Skeletal muscle tissue (tissue), 4 donors: ENCODE results near the gene TSEN2. TPM values are rescaled to one million over a fixed set of nuclear protein-coding genes. Genes with fewer than 3 reads are reported as not detected.

Source experiments
- H3K27ac ChIP-seq: one replicate; pipeline ENCODE4 v1.7.0; 2013; ENCODE audit warnings: mild to moderate bottlenecking, low read depth, low read length, inconsistent platforms
- H3K27me3 ChIP-seq, 3 donors: one replicate each; pipeline ENCODE4 v1.7.0; 2013; ENCODE audit warnings: low read length in 3 of 3; ENCODE audit not compliant: control insufficient read depth in 3 of 3, insufficient read depth in 3 of 3
- H3K36me3 ChIP-seq, 3 donors: one replicate each; pipeline ENCODE4 v1.7.0; 2013; ENCODE audit warnings: low read length in 3 of 3; ENCODE audit not compliant: control insufficient read depth in 3 of 3, insufficient read depth in 3 of 3
- H3K4me1 ChIP-seq, 3 donors: one replicate each; pipeline ENCODE4 v1.7.0; 2013; ENCODE audit warnings: low read length in 3 of 3, mild to moderate bottlenecking in 3 of 3; ENCODE audit not compliant: control insufficient read depth in 3 of 3, insufficient read depth in 3 of 3
- H3K4me3 ChIP-seq, 3 donors: one replicate each; pipeline ENCODE4 v1.7.0; 2013; ENCODE audit warnings: low read length in 3 of 3
- H3K9ac ChIP-seq, 3 donors: one replicate each; pipeline ENCODE4 v1.7.0; 2013; ENCODE audit warnings: low read length in 3 of 3, mild to moderate bottlenecking in 3 of 3, moderate library complexity in 2 of 3, low read depth in 1 of 3
- H3K9me3 ChIP-seq, 3 donors: one replicate each; pipeline ENCODE4 v1.7.0; 2013; ENCODE audit warnings: low read length in 3 of 3; ENCODE audit not compliant: control insufficient read depth in 3 of 3
- total RNA-seq: library from RNA; depleted of rRNA; stranded (reverse); fragments of >200 nt; gene quantifications from one replicate; pipeline ENCODE4 v1.2.3, GENCODE V29; 2014
- donor health status: Osteomylitis.

Gene TSEN2
- total RNA-seq, 1 donor from 2014 or later = 15.1 TPM

GRCh38 chr3:12558706-12559105 is 74.4 kb downstream of the TSEN2 start:
- peak overlapping the region; percentile 88 to 94 (median 88) for H3K4me3 ChIP-seq
- peak overlapping the region; percentile 96 for H3K27ac ChIP-seq
- H3K4me1 ChIP-seq = peaks cover 31 to 54% (median 51%) of the 10 kb centered on the region in 3 donors

DNA sequence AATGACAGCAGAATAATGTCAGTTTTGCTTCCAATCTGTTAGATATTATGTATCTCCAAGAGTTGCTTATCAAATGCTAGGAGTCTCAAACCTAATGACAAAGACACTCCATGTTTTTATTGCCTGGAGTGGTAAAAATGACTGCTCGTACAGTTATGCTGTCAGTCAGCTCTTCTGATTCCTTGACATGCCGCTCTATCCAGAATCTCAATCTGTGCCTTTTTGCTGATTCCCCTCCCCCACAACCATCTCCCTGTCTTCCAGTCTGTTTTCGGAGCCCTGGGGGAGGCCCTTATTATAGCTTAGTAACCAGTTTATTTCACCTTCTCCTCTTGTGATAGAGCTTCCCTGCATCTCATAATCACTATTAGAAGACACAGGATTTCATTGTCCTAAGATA is 75.2 kb downstream of the TSEN2 start:
- peak overlapping the region; percentile 26 to 96 (median 52) for H3K9ac ChIP-seq
- no peaks in the 10 kb centered on the region for H3K36me3 ChIP-seq
- H3K9me3 ChIP-seq = no peaks in the 10 kb centered on the region
- H3K4me3 ChIP-seq = peak overlapping the region in 2 of 3 donors; percentile 26 to 88
- H3K27me3 ChIP-seq = no peaks in the 10 kb centered on the region
- peak overlapping the region; percentile 96 for H3K27ac ChIP-seq
- H3K4me1 ChIP-seq = peaks cover 28 to 54% (median 52%) of the 10 kb centered on the region in 3 donors

More at GRCh38 chr3:12558706-12559105, 74.4 kb downstream of the TSEN2 start:
- Histone ChIP-seq H3K36me3 (no peaks in the 10 kb centered on the region), H3K27me3 (peaks cover 2 to 5% (median 5%) of the 10 kb centered on the region in 3 donors), H3K9me3 (no peaks in the 10 kb centered on the region), H3K9ac (peak overlapping the region; percentile 89 to 96 (median 95))

DNA sequence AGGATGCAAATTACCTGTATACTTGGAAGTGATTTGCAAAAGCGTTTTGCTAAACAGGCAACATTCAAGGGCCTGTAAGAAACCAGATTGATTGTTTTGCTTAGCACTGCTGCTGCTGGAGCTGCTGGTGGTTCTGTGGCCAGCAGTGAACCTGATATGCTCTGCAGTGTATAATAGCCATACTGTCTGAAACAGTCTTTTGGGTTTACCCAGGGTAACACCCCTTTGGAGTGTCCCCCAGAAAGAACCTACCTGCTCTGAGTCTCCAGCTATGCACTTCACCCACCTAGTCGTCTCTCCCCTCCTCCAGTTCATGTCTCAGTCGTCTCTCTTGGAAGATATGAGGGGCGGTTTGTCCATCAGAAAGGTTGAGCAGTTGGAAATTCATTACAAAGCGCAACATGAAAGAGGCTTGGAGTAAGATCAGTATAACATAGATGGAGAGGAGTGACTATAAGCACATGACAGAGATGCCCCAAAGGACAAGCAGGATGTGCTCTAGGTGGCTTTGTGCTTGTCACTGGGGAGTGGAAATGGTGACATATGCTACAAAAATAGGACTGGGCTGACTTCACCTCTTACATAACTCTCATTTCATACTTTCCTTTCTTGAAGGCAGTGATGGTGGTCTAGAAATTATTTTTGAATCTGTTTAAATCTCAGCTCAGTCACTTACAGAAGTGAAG is 76.4 kb downstream of the TSEN2 start:
- H3K4me3 ChIP-seq = peak overlapping the region; percentile 47 to 88 (median 48)
- peaks cover 34 to 58% (median 54%) of the 10 kb centered on the region in 3 donors for H3K4me1 ChIP-seq

DNA sequence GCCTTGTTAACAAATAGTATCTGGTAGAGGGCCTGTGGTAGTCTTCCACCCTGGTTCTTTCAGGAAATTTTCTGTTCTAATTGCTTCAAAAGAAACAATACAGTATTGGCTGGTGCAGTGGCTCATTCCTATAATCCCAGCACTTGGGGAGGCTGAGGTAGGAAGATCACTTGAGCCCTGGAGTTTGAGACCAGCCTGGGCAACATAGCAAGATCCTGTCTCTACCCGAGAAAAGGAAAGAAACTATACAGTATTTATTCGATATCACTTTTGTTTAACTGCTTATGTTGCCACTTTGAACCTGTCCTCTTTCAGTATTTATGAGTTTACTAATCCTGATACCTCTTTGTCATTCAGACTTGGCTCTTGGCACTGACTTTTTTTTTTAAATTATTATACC is 77.1 kb downstream of the TSEN2 start:
- Histone ChIP-seq H3K27me3 (no peaks in the 10 kb centered on the region), H3K27ac (peak overlapping the region; percentile 96), H3K36me3 (no peaks in the 10 kb centered on the region), H3K9me3 (no peaks in the 10 kb centered on the region), H3K9ac (peak overlapping the region in 1 of 3 donors; percentile 96), H3K4me1 (peaks cover 33 to 55% (median 49%) of the 10 kb centered on the region in 3 donors), H3K4me3 (no peak overlapping the region)

More for the DNA sequence above, 76.4 kb downstream of the TSEN2 start:
- Histone ChIP-seq H3K9me3 (no peaks in the 10 kb centered on the region), H3K27me3 (no peaks in the 10 kb centered on the region), H3K36me3 (no peaks in the 10 kb centered on the region), H3K27ac (peak overlapping the region; percentile 96), H3K9ac (peak overlapping the region in 2 of 3 donors; percentile 26 to 96)

DNA sequence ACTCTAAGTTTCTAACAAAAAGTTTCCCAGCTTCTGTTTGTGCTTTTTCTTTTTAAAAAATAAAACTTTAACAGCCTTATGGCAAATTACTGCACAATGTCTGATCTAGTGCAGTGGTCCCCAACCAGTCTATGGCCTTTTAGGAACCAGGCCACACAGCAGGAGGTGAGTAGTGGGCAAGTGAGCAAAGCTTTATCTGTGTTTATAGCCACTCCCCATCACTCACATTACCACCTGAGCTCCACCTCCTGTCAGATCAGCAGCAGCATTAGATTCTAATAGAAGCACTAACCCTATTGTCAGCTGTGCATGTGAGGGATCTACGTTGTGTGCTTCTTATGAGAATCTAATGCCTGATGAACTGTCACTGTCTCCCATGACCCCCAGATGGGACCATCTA is 78.2 kb downstream of the TSEN2 start:
- no peak overlapping the region for H3K27ac ChIP-seq
- H3K27me3 ChIP-seq = no peaks in the 10 kb centered on the region
- H3K9me3 ChIP-seq = no peaks in the 10 kb centered on the region
- no peak overlapping the region for H3K4me3 ChIP-seq
- no peak overlapping the region for H3K9ac ChIP-seq
- peaks cover 33 to 52% (median 46%) of the 10 kb centered on the region in 3 donors for H3K4me1 ChIP-seq
- no peaks in the 10 kb centered on the region for H3K36me3 ChIP-seq

- Histone ChIP-seq H3K27me3 (no peaks in the 10 kb centered on the region), H3K4me1 (peaks cover 13 to 16% (median 15%) of the 10 kb centered on the region in 3 donors), H3K36me3 (peaks cover 19 to 25% (median 24%) of the 10 kb centered on the region in 3 donors), H3K9me3 (no peaks in the 10 kb centered on the region), H3K4me3 (no peak overlapping the region), H3K27ac (no peak overlapping the region), H3K9ac (no peak overlapping the region)
These were observed 82.7 kb downstream of the TSEN2 start for GRCh38 chr3:12566976-12567375.

- Histone ChIP-seq H3K36me3 (peaks cover 32 to 38% (median 35%) of the 10 kb centered on the region in 3 donors), H3K9ac (no peak overlapping the region), H3K27me3 (no peaks in the 10 kb centered on the region), H3K9me3 (no peaks in the 10 kb centered on the region), H3K27ac (no peak overlapping the region), H3K4me1 (peaks cover 6 to 12% (median 8%) of the 10 kb centered on the region in 3 donors), H3K4me3 (no peak overlapping the region)
These were observed 84.5 kb downstream of the TSEN2 start for GRCh38 chr3:12568747-12569146.

DNA sequence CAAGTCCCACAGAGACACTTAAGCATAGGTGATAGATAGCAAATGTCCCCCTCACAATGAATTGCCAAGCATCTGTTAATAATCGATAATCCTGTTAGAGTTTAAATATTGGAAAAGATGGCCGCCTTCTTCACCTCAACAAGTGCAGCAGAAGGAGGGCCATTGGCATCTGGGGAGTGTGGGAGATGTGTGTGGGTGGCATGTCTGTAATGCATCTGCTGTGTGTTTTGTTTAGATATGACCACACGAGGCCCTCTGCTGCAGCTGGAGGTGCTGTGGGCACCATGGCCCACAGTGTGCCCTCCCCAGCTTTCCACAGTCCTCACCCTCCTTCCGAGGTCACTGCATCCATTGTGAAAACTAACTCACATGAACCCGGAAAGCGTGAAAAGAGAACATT is 85.6 kb downstream of the TSEN2 start:
- no peak overlapping the region for H3K4me3 ChIP-seq
- peaks cover 2 to 7% (median 4%) of the 10 kb centered on the region in 3 donors for H3K4me1 ChIP-seq
- H3K9ac ChIP-seq = no peak overlapping the region
- peaks cover 43 to 49% (median 46%) of the 10 kb centered on the region in 3 donors for H3K36me3 ChIP-seq
- H3K27ac ChIP-seq = no peak overlapping the region
- H3K27me3 ChIP-seq = no peaks in the 10 kb centered on the region
- no peaks in the 10 kb centered on the region for H3K9me3 ChIP-seq

- H3K36me3 ChIP-seq = peaks cover 63 to 69% (median 68%) of the 10 kb centered on the region in 3 donors
- H3K27ac ChIP-seq = no peak overlapping the region
- H3K4me3 ChIP-seq = no peak overlapping the region
- peaks cover 0 to 3% (median 3%) of the 10 kb centered on the region in 3 donors for H3K4me1 ChIP-seq
- no peaks in the 10 kb centered on the region for H3K9me3 ChIP-seq
- no peaks in the 10 kb centered on the region for H3K27me3 ChIP-seq
- H3K9ac ChIP-seq = no peak overlapping the region
These were observed 87.7 kb downstream of the TSEN2 start for GRCh38 chr3:12571986-12572385.

DNA sequence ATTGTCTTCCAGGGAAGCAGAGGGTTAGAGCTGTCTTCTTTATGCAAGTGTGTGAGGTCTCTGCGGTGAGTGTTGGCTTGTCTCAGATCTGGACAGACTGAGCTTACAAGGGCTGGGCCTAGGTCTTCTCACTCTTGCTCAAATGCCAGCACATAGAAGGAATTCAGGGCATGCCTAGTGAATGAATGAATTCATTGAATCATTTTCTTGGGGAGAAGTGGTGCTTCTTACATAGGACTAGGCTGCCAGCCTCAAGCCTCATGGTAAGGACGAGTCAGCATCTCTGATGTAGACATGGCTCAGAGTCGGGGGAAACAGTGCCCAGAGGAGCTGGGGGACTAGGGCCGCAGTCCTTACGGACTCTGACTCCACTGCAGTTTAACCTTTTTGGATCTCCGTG is 89.9 kb downstream of the TSEN2 start:
- Histone ChIP-seq H3K27me3 (no peaks in the 10 kb centered on the region), H3K27ac (no peak overlapping the region), H3K36me3 (peaks cover 68 to 86% (median 74%) of the 10 kb centered on the region in 3 donors), H3K9ac (no peak overlapping the region), H3K4me3 (no peak overlapping the region), H3K9me3 (no peaks in the 10 kb centered on the region), H3K4me1 (peaks cover 0 to 3% (median 0%) of the 10 kb centered on the region in 3 donors)
